GM19452 (cell line): ENCODE measurements around the gene BBS9.
A peak's percentile ranks its signal among the peaks of the same experiment; 100 is the strongest.

Experiments
- ATAC-seq: cut with Tn5 transposase; IDR thresholded peaks from one replicate; pipeline ENCODE4 v1.9.1; 2021; ENCODE audit not compliant: unreplicated experiment

The BBS9 gene

DNA sequence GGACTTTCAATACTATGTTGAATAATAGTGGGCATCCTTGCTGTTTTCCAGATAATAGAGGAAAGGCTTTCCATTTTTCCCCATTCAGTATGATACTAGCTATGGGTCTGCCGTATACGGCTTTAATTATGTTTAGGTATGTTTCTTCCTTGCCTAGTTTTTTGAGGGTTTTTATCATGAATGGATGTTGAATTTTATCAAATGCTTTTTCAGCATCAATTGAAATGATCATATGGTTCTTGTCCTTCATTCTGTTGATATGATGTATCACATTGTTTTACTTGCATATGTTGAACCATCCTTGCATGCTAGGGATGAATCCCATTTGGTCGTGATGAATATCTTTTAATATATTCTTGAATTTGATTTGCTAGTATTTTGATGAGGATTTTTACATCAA, 11.0 kb upstream of the BBS9 start:
- no peak for ATAC-seq

- ATAC-seq, result no peak
Observed at GRCh38 chr7:33127085-33127484, 2.3 kb upstream of the BBS9 start.

GRCh38 chr7:33128631-33128989, 754 bp upstream of the BBS9 start:
- no peak for ATAC-seq

GRCh38 chr7:33129806-33130153, 416 bp downstream of the BBS9 start:
- ATAC-seq, result no peak

- no peak for ATAC-seq
Observed at GRCh38 chr7:33130184-33130583, 820 bp downstream of the BBS9 start.

GRCh38 chr7:33137103-33137502, 7.7 kb downstream of the BBS9 start:
- no peak for ATAC-seq

DNA sequence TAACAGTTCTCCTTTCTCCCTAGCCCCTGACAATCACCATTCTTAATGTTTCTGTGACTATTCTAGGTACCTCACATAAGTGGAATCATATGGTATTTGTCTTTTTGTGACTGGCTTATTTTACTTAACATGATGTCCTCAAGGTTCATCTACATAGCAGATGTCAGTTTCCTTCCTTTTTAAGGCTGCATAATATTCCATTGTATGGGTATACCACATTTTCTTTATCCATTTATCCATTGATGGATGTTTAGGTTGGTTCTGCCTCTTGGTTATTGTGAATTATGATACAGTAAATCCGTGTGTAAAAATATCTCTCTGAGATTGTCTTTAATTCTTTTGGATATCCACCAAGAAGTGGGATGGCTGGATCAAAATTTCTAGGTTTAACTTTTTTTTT, 13.2 kb downstream of the BBS9 start:
- ATAC-seq, result no peak

GRCh38 chr7:33143996-33144718, 14.8 kb downstream of the BBS9 start:
- ATAC-seq, result no peak

DNA sequence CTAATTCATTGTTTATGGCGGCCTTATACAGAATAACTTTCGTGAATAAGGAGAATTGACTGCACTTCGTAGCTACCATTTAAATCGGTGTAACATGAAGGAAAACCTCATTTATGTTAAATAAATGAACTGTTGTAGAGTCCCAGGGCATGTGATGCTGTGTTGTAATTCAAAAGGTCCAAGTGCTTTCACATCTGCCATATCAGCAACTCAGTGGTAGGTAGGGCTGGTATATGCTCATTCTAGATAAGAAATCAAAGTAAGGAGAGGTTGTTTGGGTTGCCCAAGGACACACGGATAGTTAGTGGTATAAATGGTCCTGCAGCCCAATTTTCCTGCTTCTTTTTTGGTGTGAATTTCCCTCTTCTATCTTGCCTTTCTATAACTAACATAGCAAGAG, 15.8 kb downstream of the BBS9 start:
- no peak for ATAC-seq

GRCh38 chr7:33152087-33152486, 22.7 kb downstream of the BBS9 start:
- no peak for ATAC-seq

GRCh38 chr7:33155811-33156210, 26.4 kb downstream of the BBS9 start:
- no peak for ATAC-seq

GRCh38 chr7:33156441-33156840, 27.1 kb downstream of the BBS9 start:
- ATAC-seq, result no peak

- ATAC-seq, result no peak
Observed at GRCh38 chr7:33157311-33157710, 27.9 kb downstream of the BBS9 start.

DNA sequence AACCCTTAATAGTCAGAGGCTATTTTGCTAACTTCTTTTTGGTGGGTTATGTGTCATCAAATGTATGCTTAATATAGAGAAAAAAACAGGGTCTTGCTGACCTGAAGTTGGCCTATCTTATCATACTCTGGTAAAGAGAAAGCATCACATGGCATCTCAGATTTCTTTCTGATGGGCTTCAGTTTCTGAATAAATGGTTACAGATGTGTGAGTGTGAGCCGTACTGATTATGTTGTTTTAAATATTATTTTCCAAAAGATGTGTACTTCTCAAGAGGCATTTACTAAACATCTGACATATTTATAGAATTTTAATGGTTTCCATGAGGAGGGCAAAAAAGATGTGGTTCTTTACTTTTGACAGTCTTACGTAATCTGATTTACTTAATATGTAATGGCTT, 28.4 kb downstream of the BBS9 start:
- ATAC-seq, result no peak

DNA sequence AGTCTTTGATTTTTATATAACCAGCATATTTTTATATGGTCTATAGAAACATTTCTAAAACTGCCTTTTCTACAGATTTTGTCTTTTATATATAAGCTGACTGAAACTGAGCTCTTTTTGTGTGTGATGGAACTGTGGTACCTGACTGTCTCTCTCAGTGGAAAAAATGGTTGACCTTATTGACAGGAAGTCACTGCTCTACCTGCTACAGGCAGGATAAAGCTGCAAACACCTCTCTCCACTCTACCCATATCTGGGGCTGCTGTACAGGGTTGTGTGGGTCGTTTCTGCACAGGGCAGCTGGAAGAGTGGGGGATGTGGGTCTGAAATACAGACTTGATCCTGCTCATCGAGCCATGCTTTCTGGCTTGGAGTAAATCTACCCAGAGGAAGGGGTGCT, 48.5 kb downstream of the BBS9 start:
- no peak for ATAC-seq

DNA sequence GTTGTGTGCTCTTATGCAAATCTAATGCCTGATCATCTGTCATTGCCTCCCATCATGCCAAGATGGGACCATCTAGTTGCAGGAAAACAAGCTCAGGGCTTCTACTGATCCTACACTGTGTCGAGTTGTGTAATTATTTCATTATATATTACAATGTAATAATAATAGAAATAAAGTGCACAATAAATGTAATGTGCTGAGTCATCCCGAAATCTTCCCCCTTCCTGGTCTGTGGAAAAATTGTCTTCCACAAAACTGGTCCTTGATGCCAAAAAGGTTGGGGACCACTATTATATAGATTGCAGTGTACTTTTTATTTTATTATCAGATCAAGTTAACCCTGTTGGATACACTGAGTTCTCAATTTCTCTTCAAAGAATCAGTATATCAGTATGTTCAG, 50.2 kb downstream of the BBS9 start:
- no peak for ATAC-seq

GRCh38 chr7:33183504-33183903, 54.1 kb downstream of the BBS9 start:
- no peak for ATAC-seq

DNA sequence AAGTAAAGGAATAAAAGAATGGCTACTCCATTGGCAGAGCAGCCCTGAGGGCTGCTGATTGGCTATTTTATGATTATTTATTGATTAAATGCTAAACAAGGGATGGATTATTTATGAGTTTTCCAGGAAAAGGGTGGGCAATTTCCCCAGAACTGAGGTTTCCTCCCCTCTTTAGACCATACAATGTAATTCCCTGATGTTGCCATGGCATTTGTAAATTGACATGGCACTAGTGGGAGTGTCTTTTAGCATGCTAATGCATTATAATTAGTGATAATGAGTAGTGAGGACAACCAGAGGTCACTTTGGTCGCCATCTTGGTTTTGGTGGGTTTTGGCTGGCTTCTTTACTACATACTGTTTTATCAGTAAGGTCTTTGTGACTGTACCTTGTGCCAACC, 55.5 kb downstream of the BBS9 start:
- no peak for ATAC-seq

DNA sequence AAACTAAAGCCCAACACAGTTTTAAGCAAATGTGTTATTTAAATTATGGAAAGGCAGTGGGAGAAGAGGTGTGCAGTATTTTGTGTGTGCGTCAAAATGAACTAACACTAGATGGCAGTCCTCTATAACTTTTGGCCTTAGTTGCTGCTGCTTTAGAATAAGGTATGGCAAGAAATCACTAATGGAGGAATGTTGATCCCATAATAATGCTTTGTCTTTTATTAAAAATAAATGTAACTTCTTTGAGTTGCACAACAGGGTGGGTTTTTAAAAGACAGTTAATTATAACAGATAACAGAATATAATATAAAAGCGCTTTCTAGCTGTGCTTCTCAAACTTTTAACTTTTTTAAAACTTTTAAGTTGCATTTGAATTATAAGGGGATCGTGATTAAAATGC, 56.4 kb downstream of the BBS9 start:
- ATAC-seq, result peak; percentile 69

- no peak for ATAC-seq
Observed at GRCh38 chr7:33186192-33186591, 56.8 kb downstream of the BBS9 start.

- ATAC-seq, result peak; percentile 9
Observed at GRCh38 chr7:33190688-33191304, 61.4 kb downstream of the BBS9 start.

GRCh38 chr7:33191340-33191739, 62.0 kb downstream of the BBS9 start:
- peak; percentile 74 for ATAC-seq

- no peak for ATAC-seq
Observed at GRCh38 chr7:33192695-33193291, 63.4 kb downstream of the BBS9 start.
